ENCODE results near the gene PLEKHN1. TPM values are rescaled to one million over a fixed set of nuclear protein-coding genes. Genes with fewer than 3 reads are reported as not detected.

Gene PLEKHN1
- polyA plus RNA-seq, 1 of the 3 experiments (the other 2 are of a cell fraction) = not detected

GRCh38 chr1:927234-927633, 39.0 kb upstream of the PLEKHN1 start:
- H3K79me2 ChIP-seq (ENCODE audit: insufficient read depth) = peaks cover 5% of the 10 kb centered on the region; the same call in 1 of the 2 replicates
- H2AFZ ChIP-seq (ENCODE audit: low read depth) = no peak overlapping the region
- H3K36me3 ChIP-seq (replicated peaks in 1 of 2; ENCODE audit: control insufficient read depth in 1 of 2, insufficient read depth in 2 of 2, low read length in 1 of 2) = no peaks in the 10 kb centered on the region
- no peak overlapping the region for H3K27ac ChIP-seq (ENCODE audit: low read depth in 2 of 2, low read length in 1 of 2)
- 0 out of 2 replicates have a peak, but pooled peaks cover 7% of the 10 kb centered on the region for H4K20me1 ChIP-seq (ENCODE audit: insufficient read depth)
- TF ChIP-seq FOXM1 (IDR thresholded peaks at IDR 0.05; ENCODE audit: low read depth) (no peak), NFIC (IDR thresholded peaks at IDR 0.05; ENCODE audit: borderline replicate concordance) (no peak), FOSL2 (IDR thresholded peaks at IDR 0.05; ENCODE audit: borderline replicate concordance, low read depth) (no peak), YY1 (IDR thresholded peaks at IDR 0.05; ENCODE audit: low read depth) (no peak), RXRA (IDR thresholded peaks at IDR 0.05; ENCODE audit: borderline replicate concordance, low read depth) (no peak), JUND (IDR thresholded peaks at IDR 0.05) (no peak), TEAD4 (IDR thresholded peaks at IDR 0.05; ENCODE audit: borderline replicate concordance, insufficient read depth) (no peak)
- TF ChIP-seq, protein P1, sequence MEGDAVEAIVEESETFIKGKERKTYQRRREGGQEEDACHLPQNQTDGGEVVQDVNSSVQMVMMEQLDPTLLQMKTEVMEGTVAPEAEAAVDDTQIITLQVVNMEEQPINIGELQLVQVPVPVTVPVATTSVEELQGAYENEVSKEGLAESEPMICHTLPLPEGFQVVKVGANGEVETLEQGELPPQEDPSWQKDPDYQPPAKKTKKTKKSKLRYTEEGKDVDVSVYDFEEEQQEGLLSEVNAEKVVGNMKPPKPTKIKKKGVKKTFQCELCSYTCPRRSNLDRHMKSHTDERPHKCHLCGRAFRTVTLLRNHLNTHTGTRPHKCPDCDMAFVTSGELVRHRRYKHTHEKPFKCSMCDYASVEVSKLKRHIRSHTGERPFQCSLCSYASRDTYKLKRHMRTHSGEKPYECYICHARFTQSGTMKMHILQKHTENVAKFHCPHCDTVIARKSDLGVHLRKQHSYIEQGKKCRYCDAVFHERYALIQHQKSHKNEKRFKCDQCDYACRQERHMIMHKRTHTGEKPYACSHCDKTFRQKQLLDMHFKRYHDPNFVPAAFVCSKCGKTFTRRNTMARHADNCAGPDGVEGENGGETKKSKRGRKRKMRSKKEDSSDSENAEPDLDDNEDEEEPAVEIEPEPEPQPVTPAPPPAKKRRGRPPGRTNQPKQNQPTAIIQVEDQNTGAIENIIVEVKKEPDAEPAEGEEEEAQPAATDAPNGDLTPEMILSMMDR (IDR thresholded peaks at IDR 0.05) = no peak
- TF ChIP-seq, protein P2, sequence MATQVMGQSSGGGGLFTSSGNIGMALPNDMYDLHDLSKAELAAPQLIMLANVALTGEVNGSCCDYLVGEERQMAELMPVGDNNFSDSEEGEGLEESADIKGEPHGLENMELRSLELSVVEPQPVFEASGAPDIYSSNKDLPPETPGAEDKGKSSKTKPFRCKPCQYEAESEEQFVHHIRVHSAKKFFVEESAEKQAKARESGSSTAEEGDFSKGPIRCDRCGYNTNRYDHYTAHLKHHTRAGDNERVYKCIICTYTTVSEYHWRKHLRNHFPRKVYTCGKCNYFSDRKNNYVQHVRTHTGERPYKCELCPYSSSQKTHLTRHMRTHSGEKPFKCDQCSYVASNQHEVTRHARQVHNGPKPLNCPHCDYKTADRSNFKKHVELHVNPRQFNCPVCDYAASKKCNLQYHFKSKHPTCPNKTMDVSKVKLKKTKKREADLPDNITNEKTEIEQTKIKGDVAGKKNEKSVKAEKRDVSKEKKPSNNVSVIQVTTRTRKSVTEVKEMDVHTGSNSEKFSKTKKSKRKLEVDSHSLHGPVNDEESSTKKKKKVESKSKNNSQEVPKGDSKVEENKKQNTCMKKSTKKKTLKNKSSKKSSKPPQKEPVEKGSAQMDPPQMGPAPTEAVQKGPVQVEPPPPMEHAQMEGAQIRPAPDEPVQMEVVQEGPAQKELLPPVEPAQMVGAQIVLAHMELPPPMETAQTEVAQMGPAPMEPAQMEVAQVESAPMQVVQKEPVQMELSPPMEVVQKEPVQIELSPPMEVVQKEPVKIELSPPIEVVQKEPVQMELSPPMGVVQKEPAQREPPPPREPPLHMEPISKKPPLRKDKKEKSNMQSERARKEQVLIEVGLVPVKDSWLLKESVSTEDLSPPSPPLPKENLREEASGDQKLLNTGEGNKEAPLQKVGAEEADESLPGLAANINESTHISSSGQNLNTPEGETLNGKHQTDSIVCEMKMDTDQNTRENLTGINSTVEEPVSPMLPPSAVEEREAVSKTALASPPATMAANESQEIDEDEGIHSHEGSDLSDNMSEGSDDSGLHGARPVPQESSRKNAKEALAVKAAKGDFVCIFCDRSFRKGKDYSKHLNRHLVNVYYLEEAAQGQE (IDR thresholded peaks at IDR 0.05; ENCODE audit: low read depth, low read length) = no peak
- POLR2A ChIA-PET = no interaction called here
- peaks cover 0 to 16% of the 10 kb centered on the region in 2 experiments; a peak in 1 of 4 replicates for H3K4me1 ChIP-seq (ENCODE audit: control insufficient read depth in 1 of 2, insufficient read depth in 2 of 2, low read depth in 1 of 2, low read length in 1 of 2)
- H3K4me2 ChIP-seq = no peak overlapping the region
- H3K27me3 ChIP-seq (ENCODE audit: insufficient read depth) = no peaks in the 10 kb centered on the region
- H3F3A ChIP-seq (replicated peaks; ENCODE audit: insufficient read depth) = peaks cover 6% of the 10 kb centered on the region
- no peak overlapping the region for H3K9ac ChIP-seq
- DNase-seq = no peak
- CTCF ChIA-PET = interaction anchor here (2.1 to 2.2 kb wide), 2 partner anchors 11 to 22 kb away, joined by 9 to 17 read pairs; no protein-coding TSS in a partner anchor
- no peaks in the 10 kb centered on the region for H3K9me3 ChIP-seq
- H3K4me3 ChIP-seq (ENCODE audit: low read depth in 2 of 2, low read length in 1 of 2) = no peak overlapping the region
- H3K9me2 ChIP-seq = no peaks in the 10 kb centered on the region
- WGBS (ENCODE audit: low lambda C conversion rate) = 75% methylated on average over 5 of the region's 9 CpGs

GRCh38 chr1:927748-928147, 38.5 kb upstream of the PLEKHN1 start:
- no peaks in the 10 kb centered on the region for H3K9me3 ChIP-seq
- H3K27me3 ChIP-seq (ENCODE audit: insufficient read depth) = no peaks in the 10 kb centered on the region
- H3K9me2 ChIP-seq = no peaks in the 10 kb centered on the region
- peaks cover 6% of the 10 kb centered on the region for H3F3A ChIP-seq (replicated peaks; ENCODE audit: insufficient read depth)
- TF ChIP-seq YY1 (IDR thresholded peaks at IDR 0.05; ENCODE audit: low read depth) (no peak), SIN3A (IDR thresholded peaks at IDR 0.05; ENCODE audit: borderline replicate concordance, low read depth, low read length) (no peak), EP300 (IDR thresholded peaks at IDR 0.05; ENCODE audit: borderline replicate concordance in 1 of 2, low read depth in 1 of 2, low read length in 1 of 2) (no peak), RAD21 (IDR thresholded peaks at IDR 0.05; ENCODE audit: low read length) (no peak), FOXM1 (IDR thresholded peaks at IDR 0.05; ENCODE audit: low read depth) (no peak), TCF12 (IDR thresholded peaks at IDR 0.05) (no peak), RCOR1 (IDR thresholded peaks at IDR 0.05; ENCODE audit: low read length) (no peak), MAX (IDR thresholded peaks at IDR 0.05; ENCODE audit: low read depth) (no peak), NFIC (IDR thresholded peaks at IDR 0.05; ENCODE audit: borderline replicate concordance) (no peak)
- H3K79me2 ChIP-seq (ENCODE audit: insufficient read depth) = peaks cover 5% of the 10 kb centered on the region; the same call in 1 of the 2 replicates
- POLR2A ChIA-PET = no interaction called here
- CTCF ChIA-PET = interaction anchor here (2.2 to 6.6 kb wide), 3 partner anchors 11 to 23 kb away, joined by 17 to 49 read pairs (median 35); no protein-coding TSS in a partner anchor
- WGBS (ENCODE audit: low lambda C conversion rate) = 92% methylated on average over 6 of the region's 10 CpGs
- H3K9ac ChIP-seq = no peak overlapping the region
- no peak overlapping the region for H3K4me3 ChIP-seq (ENCODE audit: low read depth in 2 of 2, low read length in 1 of 2)
- DNase-seq = no peak
- H3K4me1 ChIP-seq (ENCODE audit: control insufficient read depth in 1 of 2, insufficient read depth in 2 of 2, low read depth in 1 of 2, low read length in 1 of 2) = peaks cover 0 to 11% of the 10 kb centered on the region in 2 experiments; a peak in 1 of 4 replicates
- H3K27ac ChIP-seq (ENCODE audit: low read depth in 2 of 2, low read length in 1 of 2) = no peak overlapping the region
- no peak overlapping the region for H3K4me2 ChIP-seq
- H3K36me3 ChIP-seq (replicated peaks in 1 of 2; ENCODE audit: control insufficient read depth in 1 of 2, insufficient read depth in 2 of 2, low read length in 1 of 2) = no peaks in the 10 kb centered on the region
- H2AFZ ChIP-seq (ENCODE audit: low read depth) = no peak overlapping the region
- 0 out of 2 replicates have a peak, but pooled peaks cover 7% of the 10 kb centered on the region for H4K20me1 ChIP-seq (ENCODE audit: insufficient read depth)

All from SK-N-SH (cell line).